Measurements from ENCODE around the gene FAM107B. TPM values are rescaled to one million over a fixed set of nuclear protein-coding genes. Genes with fewer than 3 reads are reported as not detected.

FAM107B gene
- total RNA-seq, 1 experiment from 2014 or later: 41.3 TPM

GRCh38 chr10:14611968-14612693, 162.6 kb downstream of the FAM107B start:
- H3K27ac Mint-ChIP-seq (ENCODE audit: low read depth, unreplicated experiment): no peak overlapping the region
- no peaks in the 10 kb centered on the region for H3K27me3 Mint-ChIP-seq (ENCODE audit: insufficient read depth, unreplicated experiment)
- H3K4me3 Mint-ChIP-seq (ENCODE audit: unreplicated experiment): no peak overlapping the region
- BruUV-seq (replicated peaks): no TSS peak
- H3K9me3 Mint-ChIP-seq (ENCODE audit: unreplicated experiment): no peaks in the 10 kb centered on the region
- no peaks in the 10 kb centered on the region for H3K36me3 Mint-ChIP-seq (ENCODE audit: insufficient read depth, unreplicated experiment)
- ChIA-PET POLR2A (no interaction called here), CTCF (interaction anchor here (0.6 to 1.0 kb wide), 2 partner anchors 75 to 202 kb away, joined by 4 read pairs; no protein-coding TSS in a partner anchor)
- TF ChIP-seq CTCF (IDR thresholded peaks at IDR 0.05; ENCODE audit: unreplicated experiment): no peak
- no peak for DNase-seq (ENCODE audit: unreplicated experiment)
- peaks cover 1% of the 10 kb centered on the region for H3K4me1 Mint-ChIP-seq (ENCODE audit: insufficient read depth, unreplicated experiment)
- intact Hi-C loops (cut with micrococcal nuclease): no loop called here

- Mint-ChIP-seq H3K27ac (ENCODE audit: low read depth, unreplicated experiment) (no peak overlapping the region), H3K9me3 (ENCODE audit: unreplicated experiment) (no peaks in the 10 kb centered on the region), H3K4me1 (ENCODE audit: insufficient read depth, unreplicated experiment) (peaks cover 15% of the 10 kb centered on the region), H3K36me3 (ENCODE audit: insufficient read depth, unreplicated experiment) (no peaks in the 10 kb centered on the region), H3K4me3 (ENCODE audit: unreplicated experiment) (no peak overlapping the region), H3K27me3 (ENCODE audit: insufficient read depth, unreplicated experiment) (no peaks in the 10 kb centered on the region)
- ChIA-PET POLR2A (no interaction called here), CTCF (no interaction called here)
- no TSS peak for BruUV-seq (replicated peaks)
- DNase-seq (ENCODE audit: unreplicated experiment): no peak
- intact Hi-C loops (cut with micrococcal nuclease): no loop called here
- TF ChIP-seq CTCF (IDR thresholded peaks at IDR 0.05; ENCODE audit: unreplicated experiment): no peak
Observed at GRCh38 chr10:14609178-14609577, 165.5 kb downstream of the FAM107B start.

- Mint-ChIP-seq H3K27me3 (ENCODE audit: insufficient read depth, unreplicated experiment) (no peaks in the 10 kb centered on the region), H3K4me1 (ENCODE audit: insufficient read depth, unreplicated experiment) (peaks cover 16% of the 10 kb centered on the region), H3K27ac (ENCODE audit: low read depth, unreplicated experiment) (no peak overlapping the region), H3K9me3 (ENCODE audit: unreplicated experiment) (no peaks in the 10 kb centered on the region), H3K4me3 (ENCODE audit: unreplicated experiment) (no peak overlapping the region), H3K36me3 (ENCODE audit: insufficient read depth, unreplicated experiment) (no peaks in the 10 kb centered on the region)
- intact Hi-C loops (cut with micrococcal nuclease): no loop called here
- no peak for DNase-seq (ENCODE audit: unreplicated experiment)
- CTCF ChIA-PET: interaction anchor here (0.6 to 0.9 kb wide), 2 partner anchors 11 to 30 kb away, joined by 3 to 4 read pairs; no protein-coding TSS in a partner anchor
- no TSS peak for BruUV-seq (replicated peaks)
- no peak for TF ChIP-seq CTCF (IDR thresholded peaks at IDR 0.05; ENCODE audit: unreplicated experiment)
- POLR2A ChIA-PET: no interaction called here
Observed at GRCh38 chr10:14608381-14609001, 166.2 kb downstream of the FAM107B start.

GRCh38 chr10:14606633-14607032, 168.1 kb downstream of the FAM107B start:
- no TSS peak for BruUV-seq (replicated peaks)
- TF ChIP-seq CTCF (IDR thresholded peaks at IDR 0.05; ENCODE audit: unreplicated experiment): no peak
- Mint-ChIP-seq H3K4me3 (ENCODE audit: unreplicated experiment) (no peak overlapping the region), H3K4me1 (ENCODE audit: insufficient read depth, unreplicated experiment) (peaks cover 33% of the 10 kb centered on the region), H3K27me3 (ENCODE audit: insufficient read depth, unreplicated experiment) (no peaks in the 10 kb centered on the region), H3K9me3 (ENCODE audit: unreplicated experiment) (no peaks in the 10 kb centered on the region), H3K36me3 (ENCODE audit: insufficient read depth, unreplicated experiment) (no peaks in the 10 kb centered on the region), H3K27ac (ENCODE audit: low read depth, unreplicated experiment) (no peak overlapping the region)
- ChIA-PET CTCF (no interaction called here), POLR2A (no interaction called here)
- intact Hi-C loops (cut with micrococcal nuclease): no loop called here
- no peak for DNase-seq (ENCODE audit: unreplicated experiment)
